Lung microvascular endothelial cell (primary cell): ENCODE results near the gene MECR. TPM values are rescaled to one million over a fixed set of nuclear protein-coding genes. Genes with fewer than 3 reads are reported as not detected.

Experiments
- DNase-seq, 2 donors: peaks; one replicate each; pipeline versions ENCODE4 v3.0.0 to v3.0.0-alpha.2; 2010; ENCODE audit warnings: low read depth in 2 of 2
- total RNA-seq: library from RNA; depleted of rRNA; stranded (reverse); fragments of >200 nt; gene quantifications from 2 replicates; pipeline ENCODE4 v1.2.1, GENCODE V29; 2014

The MECR gene
- 12.7 and 15.5 TPM in 2 replicates for total RNA-seq

GRCh38 chr1:29230553-29231378, at the start of gene MECR:
Gene MECR, minus strand, starts transcription at chr1:29230934. Its CDS starts 28 bp downstream, at chr1:29230906.
- peak; percentile 93 to 94 for DNase-seq

GRCh38 chr1:29279951-29280391, 49.2 kb upstream of the MECR start:
- no peak for DNase-seq

- no peak for DNase-seq
Measured at GRCh38 chr1:29279406-29279805, 48.7 kb upstream of the MECR start.

- DNase-seq = no peak
Measured at GRCh38 chr1:29278124-29278523, 47.4 kb upstream of the MECR start.

GRCh38 chr1:29275435-29275834, 44.7 kb upstream of the MECR start:
- no peak for DNase-seq

- no peak for DNase-seq
Measured at GRCh38 chr1:29272147-29272907, 41.6 kb upstream of the MECR start.

- DNase-seq = peak; percentile 23 to 40
Measured at GRCh38 chr1:29271724-29272123, 41.0 kb upstream of the MECR start.

- DNase-seq = no peak
Measured at GRCh38 chr1:29270929-29271521, 40.3 kb upstream of the MECR start.

GRCh38 chr1:29269382-29269781, 38.6 kb upstream of the MECR start:
- DNase-seq = no peak

GRCh38 chr1:29267321-29268070, 36.8 kb upstream of the MECR start:
- no peak for DNase-seq

GRCh38 chr1:29266912-29267311, 36.2 kb upstream of the MECR start:
- no peak for DNase-seq

GRCh38 chr1:29264773-29265389, 34.1 kb upstream of the MECR start:
- peak in 1 of 2 donors; percentile 29 for DNase-seq

GRCh38 chr1:29260531-29260930, 29.8 kb upstream of the MECR start:
- DNase-seq = no peak

GRCh38 chr1:29259802-29260441, 29.2 kb upstream of the MECR start:
- DNase-seq = peak; percentile 15 to 32

GRCh38 chr1:29258976-29259801, 28.5 kb upstream of the MECR start:
- DNase-seq = no peak

GRCh38 chr1:29258189-29258975, 27.6 kb upstream of the MECR start:
- DNase-seq = no peak

- no peak for DNase-seq
Measured at GRCh38 chr1:29256979-29257804, 26.5 kb upstream of the MECR start.

- DNase-seq = no peak
Measured at GRCh38 chr1:29256394-29256793, 25.7 kb upstream of the MECR start.
